ENCODE data around the gene FAM216A. TPM values are rescaled to one million over a fixed set of nuclear protein-coding genes. Genes with fewer than 3 reads are reported as not detected.
"Not testable (repeated sequence)": the region's sequence is repeated elsewhere in the genome, so short reads cannot be mapped to it uniquely, and the experiment has no call there.

The FAM216A gene
- 10 to 100 TPM in 1 of 4 donors, 1 to 10 TPM in 3; 1.4 to 13.2 (median 2.6) TPM for total RNA-seq

- TF ChIP-seq CTCF (IDR thresholded peaks at IDR 0.05) (peak in 1 of 6 experiments; percentile 1), POLR2A (IDR thresholded peaks at IDR 0.05) (peak; percentile 3 to 72)
- Histone ChIP-seq H3K27ac (peak within 1 kb of the TSS; percentile 88 to 98 (median 92)), H3K4me3 (peak within 1 kb of the TSS; percentile 57 to 86 (median 70)), H3K36me3 (peaks cover 0 to 11% (median 0%) of the 10 kb centered on the region in 3 donors), H3K9me3 (no peaks in the 10 kb centered on the region), H3K4me1 (peaks cover 0 to 14% (median 6%) of the 10 kb centered on the region in 4 donors), H3K27me3 (no peaks in the 10 kb centered on the region)
- peak; percentile 96 to 98 (median 96) for DNase-seq
Observed at GRCh38 chr12:110468214-110469048, at the start of gene FAM216A, which contains the start of gene GPN3. FAM216A (plus strand) TSS chr12:110468845; CDS start chr12:110468876, 31 bp downstream. GPN3 (minus strand) TSS chr12:110468257; CDS start chr12:110468203, 54 bp downstream.

- H3K36me3 ChIP-seq, H3K27ac ChIP-seq, H3K4me3 ChIP-seq, H3K4me1 ChIP-seq, H3K9me3 ChIP-seq, DNase-seq, H3K27me3 ChIP-seq: not testable (repeated sequence)
Observed at GRCh38 chr12:110420644-110421043, 48.0 kb upstream of the FAM216A start.

- no peak for DNase-seq
- Histone ChIP-seq H3K27me3 (no peaks in the 10 kb centered on the region), H3K9me3 (no peaks in the 10 kb centered on the region), H3K4me1 (no peaks in the 10 kb centered on the region), H3K27ac (no peak overlapping the region), H3K4me3 (no peak overlapping the region), H3K36me3 (no peaks in the 10 kb centered on the region)
- TF ChIP-seq POLR2A (IDR thresholded peaks at IDR 0.05), result no peak
- TF ChIP-seq CTCF (IDR thresholded peaks at IDR 0.05), result no peak
Observed at GRCh38 chr12:110421159-110421661, 47.4 kb upstream of the FAM216A start.

GRCh38 chr12:110421701-110422100 is 46.9 kb upstream of the FAM216A start:
- no peak for TF ChIP-seq CTCF (IDR thresholded peaks at IDR 0.05)
- no peak for TF ChIP-seq POLR2A (IDR thresholded peaks at IDR 0.05)
- no peak overlapping the region for H3K27ac ChIP-seq
- H3K4me3 ChIP-seq, result no peak overlapping the region
- H3K9me3 ChIP-seq, result no peaks in the 10 kb centered on the region
- H3K4me1 ChIP-seq, result no peaks in the 10 kb centered on the region
- no peak for DNase-seq
- H3K27me3 ChIP-seq, result no peaks in the 10 kb centered on the region
- no peaks in the 10 kb centered on the region for H3K36me3 ChIP-seq

- H3K36me3 ChIP-seq, result no peaks in the 10 kb centered on the region
- TF ChIP-seq CTCF (IDR thresholded peaks at IDR 0.05), result no peak
- no peak for TF ChIP-seq POLR2A (IDR thresholded peaks at IDR 0.05)
- H3K4me3 ChIP-seq, result no peak overlapping the region
- no peaks in the 10 kb centered on the region for H3K9me3 ChIP-seq
- H3K27ac ChIP-seq, result no peak overlapping the region
- DNase-seq, result no peak
- H3K27me3 ChIP-seq, result no peaks in the 10 kb centered on the region
- no peaks in the 10 kb centered on the region for H3K4me1 ChIP-seq
Observed at GRCh38 chr12:110424237-110424636, 44.4 kb upstream of the FAM216A start.

- DNase-seq, result no peak
- Histone ChIP-seq H3K4me1 (no peaks in the 10 kb centered on the region), H3K9me3 (no peaks in the 10 kb centered on the region), H3K4me3 (no peak overlapping the region), H3K27me3 (no peaks in the 10 kb centered on the region), H3K36me3 (no peaks in the 10 kb centered on the region), H3K27ac (no peak overlapping the region)
- TF ChIP-seq CTCF (IDR thresholded peaks at IDR 0.05), result no peak
- no peak for TF ChIP-seq POLR2A (IDR thresholded peaks at IDR 0.05)
Observed at GRCh38 chr12:110426406-110426805, 42.2 kb upstream of the FAM216A start.

- DNase-seq, result peak in 1 of 3 donors; percentile 43
- not testable (repeated sequence) for H3K27me3 ChIP-seq, H3K36me3 ChIP-seq, H3K27ac ChIP-seq, H3K9me3 ChIP-seq, H3K4me1 ChIP-seq, H3K4me3 ChIP-seq
Observed at GRCh38 chr12:110429676-110430075, 39.0 kb upstream of the FAM216A start.

All from Peyer's patch (tissue), 4 donors.